ENCODE measurements around the gene MAP3K21.

MAP3K21 gene

GRCh38 chr1:233331676-233332519, 4.4 kb downstream of the MAP3K21 start:
- no peak for ATAC-seq
- TF ChIP-seq RARB (CRISPR knock-in tag; IDR thresholded peaks at IDR 0.05) (no peak), TCF4 (CRISPR knock-in tag; IDR thresholded peaks at IDR 0.05; ENCODE audit: borderline replicate concordance) (no peak), ZNF70 (CRISPR knock-in tag; IDR thresholded peaks at IDR 0.05) (no peak), ISL1 (CRISPR knock-in tag; IDR thresholded peaks at IDR 0.05) (no peak), SNAI2 (CRISPR knock-in tag; IDR thresholded peaks at IDR 0.05) (no peak), ZFP3 (CRISPR knock-in tag; IDR thresholded peaks at IDR 0.05) (no peak), OSR1 (CRISPR knock-in tag; IDR thresholded peaks at IDR 0.05) (no peak), TOX (CRISPR knock-in tag; IDR thresholded peaks at IDR 0.05; ENCODE audit: borderline replicate concordance) (no peak), ZNF8 (CRISPR knock-in tag; IDR thresholded peaks at IDR 0.05) (no peak), ZFP30 (CRISPR knock-in tag; IDR thresholded peaks at IDR 0.05) (no peak), PPARA (CRISPR knock-in tag; IDR thresholded peaks at IDR 0.05; ENCODE audit: borderline replicate concordance) (no peak), ARNTL (CRISPR knock-in tag; IDR thresholded peaks at IDR 0.05; ENCODE audit: borderline replicate concordance, low read depth) (no peak), CREB5 (CRISPR knock-in tag; IDR thresholded peaks at IDR 0.05; ENCODE audit: low read depth) (no peak), ZC3H10 (CRISPR knock-in tag; IDR thresholded peaks at IDR 0.05) (no peak)
- TF ChIP-seq, protein P1, sequence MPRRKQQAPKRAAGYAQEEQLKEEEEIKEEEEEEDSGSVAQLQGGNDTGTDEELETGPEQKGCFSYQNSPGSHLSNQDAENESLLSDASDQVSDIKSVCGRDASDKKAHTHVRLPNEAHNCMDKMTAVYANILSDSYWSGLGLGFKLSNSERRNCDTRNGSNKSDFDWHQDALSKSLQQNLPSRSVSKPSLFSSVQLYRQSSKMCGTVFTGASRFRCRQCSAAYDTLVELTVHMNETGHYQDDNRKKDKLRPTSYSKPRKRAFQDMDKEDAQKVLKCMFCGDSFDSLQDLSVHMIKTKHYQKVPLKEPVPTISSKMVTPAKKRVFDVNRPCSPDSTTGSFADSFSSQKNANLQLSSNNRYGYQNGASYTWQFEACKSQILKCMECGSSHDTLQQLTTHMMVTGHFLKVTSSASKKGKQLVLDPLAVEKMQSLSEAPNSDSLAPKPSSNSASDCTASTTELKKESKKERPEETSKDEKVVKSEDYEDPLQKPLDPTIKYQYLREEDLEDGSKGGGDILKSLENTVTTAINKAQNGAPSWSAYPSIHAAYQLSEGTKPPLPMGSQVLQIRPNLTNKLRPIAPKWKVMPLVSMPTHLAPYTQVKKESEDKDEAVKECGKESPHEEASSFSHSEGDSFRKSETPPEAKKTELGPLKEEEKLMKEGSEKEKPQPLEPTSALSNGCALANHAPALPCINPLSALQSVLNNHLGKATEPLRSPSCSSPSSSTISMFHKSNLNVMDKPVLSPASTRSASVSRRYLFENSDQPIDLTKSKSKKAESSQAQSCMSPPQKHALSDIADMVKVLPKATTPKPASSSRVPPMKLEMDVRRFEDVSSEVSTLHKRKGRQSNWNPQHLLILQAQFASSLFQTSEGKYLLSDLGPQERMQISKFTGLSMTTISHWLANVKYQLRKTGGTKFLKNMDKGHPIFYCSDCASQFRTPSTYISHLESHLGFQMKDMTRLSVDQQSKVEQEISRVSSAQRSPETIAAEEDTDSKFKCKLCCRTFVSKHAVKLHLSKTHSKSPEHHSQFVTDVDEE (CRISPR knock-in tag; IDR thresholded peaks at IDR 0.05): no peak

GRCh38 chr1:233333086-233333485, 5.6 kb downstream of the MAP3K21 start:
- TF ChIP-seq ISL1 (CRISPR knock-in tag; IDR thresholded peaks at IDR 0.05): no peak
- no peak for TF ChIP-seq ZNF70 (CRISPR knock-in tag; IDR thresholded peaks at IDR 0.05)
- no peak for TF ChIP-seq SNAI2 (CRISPR knock-in tag; IDR thresholded peaks at IDR 0.05)
- TF ChIP-seq, protein P1 (CRISPR knock-in tag; IDR thresholded peaks at IDR 0.05): no peak
- TF ChIP-seq CSDC2 (CRISPR knock-in tag; IDR thresholded peaks at IDR 0.05): no peak
- no peak for TF ChIP-seq ZNF8 (CRISPR knock-in tag; IDR thresholded peaks at IDR 0.05)
- TF ChIP-seq ESRRG (CRISPR knock-in tag; IDR thresholded peaks at IDR 0.05): no peak
- no peak for TF ChIP-seq TCF4 (CRISPR knock-in tag; IDR thresholded peaks at IDR 0.05; ENCODE audit: borderline replicate concordance)
- no peak for TF ChIP-seq TOX (CRISPR knock-in tag; IDR thresholded peaks at IDR 0.05; ENCODE audit: borderline replicate concordance)
- TF ChIP-seq CREB5 (CRISPR knock-in tag; IDR thresholded peaks at IDR 0.05; ENCODE audit: low read depth): no peak
- TF ChIP-seq ZFP30 (CRISPR knock-in tag; IDR thresholded peaks at IDR 0.05): no peak
- no peak for TF ChIP-seq BACH2 (CRISPR knock-in tag; IDR thresholded peaks at IDR 0.05; ENCODE audit: borderline replicate concordance)
- no peak for TF ChIP-seq ARNTL (CRISPR knock-in tag; IDR thresholded peaks at IDR 0.05; ENCODE audit: borderline replicate concordance, low read depth)
- TF ChIP-seq ZC3H10 (CRISPR knock-in tag; IDR thresholded peaks at IDR 0.05): no peak
- no peak for TF ChIP-seq PPARA (CRISPR knock-in tag; IDR thresholded peaks at IDR 0.05; ENCODE audit: borderline replicate concordance)
- TF ChIP-seq ZNF565 (CRISPR knock-in tag; conservative IDR thresholded peaks at IDR 0.05; ENCODE audit: low read depth): no peak
- no peak for TF ChIP-seq ZFP3 (CRISPR knock-in tag; IDR thresholded peaks at IDR 0.05)

DNA sequence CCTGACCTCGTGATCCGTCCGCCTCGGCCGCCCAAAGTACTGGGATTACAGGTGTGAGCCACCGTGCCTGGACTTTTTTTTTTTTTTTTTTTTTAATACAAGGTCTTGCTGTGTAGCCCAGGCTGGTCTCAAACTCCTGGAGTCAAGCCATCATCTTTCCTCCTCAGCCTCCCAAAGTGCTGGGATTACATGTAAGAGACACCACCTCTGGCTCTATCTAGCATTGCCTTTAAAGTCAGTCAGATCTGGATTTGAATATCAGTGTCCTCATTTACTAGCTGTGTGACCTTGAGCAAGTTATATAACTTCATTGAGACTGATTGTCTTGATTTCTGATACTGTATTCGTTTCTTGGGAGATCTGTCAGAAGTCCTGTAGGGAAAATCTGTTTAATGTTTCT, 6.6 kb downstream of the MAP3K21 start:
- TF ChIP-seq ZC3H10 (CRISPR knock-in tag; IDR thresholded peaks at IDR 0.05) (no peak), CSDC2 (CRISPR knock-in tag; IDR thresholded peaks at IDR 0.05) (no peak), BACH2 (CRISPR knock-in tag; IDR thresholded peaks at IDR 0.05; ENCODE audit: borderline replicate concordance) (no peak), PPARA (CRISPR knock-in tag; IDR thresholded peaks at IDR 0.05; ENCODE audit: borderline replicate concordance) (no peak), TCF4 (CRISPR knock-in tag; IDR thresholded peaks at IDR 0.05; ENCODE audit: borderline replicate concordance) (no peak), ESRRG (CRISPR knock-in tag; IDR thresholded peaks at IDR 0.05) (no peak)
- no peak for ATAC-seq

More at GRCh38 chr1:233333086-233333485, 5.6 kb downstream of the MAP3K21 start:
- ATAC-seq: no peak

Measured in SK-N-SH treated with all-trans-retinoic acid at 6 μM for 48 hours (cell line).